NAMALWA (cell line): ENCODE results near the gene PTMA.
A peak's percentile ranks its signal among the peaks of the same experiment; 100 is the strongest.

Experiments used
- DNase-seq: peaks from one replicate; pipeline ENCODE4 v3.0.0-alpha.2; 2015; ENCODE audit warnings: low spot score

The PTMA gene

DNA sequence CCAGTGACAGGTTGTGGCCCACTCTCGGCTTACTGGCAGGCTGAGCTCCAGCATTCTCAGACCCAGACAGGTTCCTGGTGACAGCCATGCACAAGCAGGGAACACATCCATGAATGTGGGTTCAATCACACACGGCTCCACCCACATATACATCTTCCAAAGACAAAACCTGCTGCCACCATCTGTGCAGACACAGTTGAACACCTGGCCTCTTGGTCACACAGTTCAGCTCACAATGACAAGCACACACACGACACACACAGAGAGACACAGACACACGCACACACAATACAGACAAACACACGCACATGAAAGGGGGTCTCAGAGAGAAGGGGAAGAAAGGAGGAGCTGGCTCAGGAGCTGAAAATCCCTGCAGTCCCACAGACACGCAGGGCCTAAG, 32.1 kb upstream of the PTMA start:
- DNase-seq: peak; percentile 87

DNA sequence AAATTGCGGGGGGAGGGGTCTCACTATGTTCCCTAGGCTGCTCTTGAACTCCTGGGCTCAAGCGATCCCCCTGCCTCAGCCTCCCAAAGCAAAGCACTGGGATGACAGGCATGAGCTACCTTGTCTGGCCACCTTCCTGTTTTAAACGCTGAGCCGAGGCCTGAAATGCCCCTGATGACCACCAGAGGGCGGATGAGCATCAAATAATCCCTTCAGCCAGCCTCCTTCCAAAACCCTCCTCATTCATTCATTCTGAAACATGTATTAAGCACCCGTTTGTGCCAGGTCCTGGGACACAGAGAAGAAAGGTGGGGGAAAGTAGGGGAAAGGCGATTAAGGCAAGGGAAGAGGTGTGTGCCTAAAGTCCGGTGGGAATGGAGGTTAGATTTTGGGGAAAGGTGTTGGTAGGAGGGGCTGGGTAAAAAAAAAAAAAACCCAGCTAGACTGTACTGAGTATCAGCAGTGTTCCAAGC, 30.7 kb upstream of the PTMA start:
- DNase-seq: peak; percentile 93

DNA sequence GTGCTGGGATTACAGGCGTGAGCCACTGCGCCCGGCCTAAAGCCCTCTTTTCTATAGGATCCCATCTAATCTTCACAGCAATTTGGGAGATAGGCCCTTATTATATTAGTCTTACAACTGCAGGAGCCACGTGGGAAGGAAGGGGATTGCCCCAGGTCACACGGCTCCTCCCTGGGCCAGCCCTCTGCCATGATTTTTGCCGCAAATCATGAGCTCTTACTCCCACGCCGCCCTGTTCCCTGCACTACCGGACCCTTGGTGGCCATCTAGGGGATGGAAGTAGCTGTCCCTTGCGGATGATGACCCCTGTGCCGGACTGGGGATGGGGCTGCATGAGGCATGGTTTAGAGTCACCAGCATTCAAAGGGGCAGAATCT, 28.4 kb upstream of the PTMA start:
- DNase-seq: no peak

DNA sequence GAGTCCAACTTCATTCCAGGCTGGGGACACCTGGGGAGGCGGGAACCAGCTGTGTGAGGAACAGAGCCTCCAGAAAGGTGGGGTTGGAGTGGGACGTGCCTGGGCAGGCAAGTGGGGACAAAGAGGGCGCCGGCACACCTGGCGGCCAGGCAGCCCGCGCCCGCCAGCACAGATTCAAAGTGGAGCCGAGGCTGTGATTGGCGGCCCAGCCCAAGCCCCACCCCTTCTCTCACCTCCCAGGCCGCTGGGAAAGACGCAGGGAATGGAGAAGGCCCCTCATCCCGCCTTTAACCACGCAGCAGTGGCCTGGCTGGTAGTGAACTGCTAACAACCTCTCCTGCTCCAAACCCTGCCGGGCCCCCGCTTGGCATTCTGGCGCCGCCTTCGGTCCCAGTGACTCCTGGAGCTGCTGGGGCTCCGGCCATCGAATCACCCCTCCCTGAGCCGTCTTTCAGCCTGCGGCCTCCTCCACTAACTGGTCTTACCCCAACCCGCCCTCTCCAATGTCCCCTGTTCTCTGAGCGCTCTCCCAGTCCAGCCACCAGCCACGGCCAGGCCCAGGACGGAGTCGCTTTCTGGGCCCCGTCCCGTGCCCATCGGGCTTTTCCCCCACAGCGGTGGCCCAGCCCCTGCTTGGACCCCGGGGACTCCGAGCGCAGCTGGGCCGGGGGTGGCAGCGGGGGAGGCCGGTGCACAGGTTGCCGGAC, 27.9 kb upstream of the PTMA start:
- no peak for DNase-seq

DNA sequence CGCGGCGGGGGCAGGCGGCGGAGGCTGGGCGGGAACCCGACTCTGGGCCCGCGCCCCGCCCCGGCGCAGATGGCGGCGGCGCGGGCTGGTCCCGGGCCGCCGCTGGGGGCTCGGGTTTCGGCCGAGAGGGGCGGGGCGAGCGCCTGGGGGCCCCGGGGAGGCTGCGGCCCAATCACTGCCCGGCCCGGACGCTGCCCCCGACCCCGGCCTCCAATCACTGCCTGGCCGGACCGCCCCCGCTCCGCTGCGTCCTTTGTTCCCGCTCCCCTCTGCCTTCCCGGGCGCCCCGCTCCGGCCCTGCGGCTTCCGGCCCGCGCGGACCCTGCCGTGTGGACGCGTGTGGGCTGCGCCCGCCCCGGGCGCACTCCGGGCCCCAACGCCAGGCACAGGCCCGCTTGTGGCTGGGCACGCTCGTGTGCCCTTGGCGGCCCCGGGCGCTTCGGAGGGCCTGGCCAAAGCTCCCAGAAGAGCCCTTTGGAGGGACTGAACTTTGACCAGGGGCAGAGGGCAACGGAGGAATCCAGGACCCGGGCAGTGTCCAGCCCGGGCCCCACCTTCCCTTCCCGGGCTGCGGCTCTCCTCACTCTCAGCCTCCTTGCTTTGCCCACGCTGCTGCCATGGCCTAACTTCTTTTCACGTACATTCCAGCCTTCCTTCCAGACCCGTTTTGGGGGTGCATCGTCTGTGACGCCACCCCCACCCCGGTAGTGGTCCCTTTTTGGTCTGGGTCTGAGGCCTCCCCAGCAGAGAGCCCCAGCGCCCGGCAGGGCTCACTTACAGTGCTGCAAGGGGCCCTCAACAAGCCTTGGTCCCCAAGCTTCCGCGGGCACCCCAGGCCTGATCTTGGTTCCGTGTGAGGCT, 27.1 kb upstream of the PTMA start:
- DNase-seq: peak; percentile 70

DNA sequence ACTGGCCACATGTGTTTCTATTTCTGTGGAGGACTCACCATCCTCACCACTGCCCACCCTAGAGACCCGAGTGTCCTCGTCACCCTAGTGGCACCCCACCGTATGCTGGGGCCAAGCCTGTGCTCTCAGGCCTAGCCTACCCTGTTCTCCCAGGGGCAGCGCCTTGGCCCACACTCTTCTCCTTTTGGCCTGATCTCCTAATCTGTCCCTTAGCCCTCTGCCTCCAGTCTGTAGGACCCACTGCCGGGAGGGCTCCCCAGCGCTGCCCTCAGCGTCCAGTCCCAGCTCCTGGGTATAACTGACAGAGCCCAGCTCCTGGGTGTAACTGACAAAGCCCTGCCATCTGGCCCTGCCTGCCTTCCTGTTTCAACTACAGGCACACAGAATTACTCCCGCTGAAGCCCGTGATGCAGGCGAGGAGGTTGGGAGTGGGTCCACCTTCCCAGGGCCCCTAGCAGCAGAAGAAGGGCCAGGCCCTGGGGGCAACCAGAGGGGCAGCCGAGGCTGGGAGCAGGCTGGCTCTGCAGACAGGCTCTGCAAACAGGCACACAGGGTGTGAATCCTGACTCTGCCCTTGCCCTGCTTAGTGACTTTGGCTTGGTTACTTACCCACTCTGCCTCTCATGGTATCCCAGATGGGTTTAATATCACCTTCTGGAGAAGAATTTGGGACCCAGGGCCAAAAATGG, 25.6 kb upstream of the PTMA start:
- DNase-seq: peak; percentile 52

DNA sequence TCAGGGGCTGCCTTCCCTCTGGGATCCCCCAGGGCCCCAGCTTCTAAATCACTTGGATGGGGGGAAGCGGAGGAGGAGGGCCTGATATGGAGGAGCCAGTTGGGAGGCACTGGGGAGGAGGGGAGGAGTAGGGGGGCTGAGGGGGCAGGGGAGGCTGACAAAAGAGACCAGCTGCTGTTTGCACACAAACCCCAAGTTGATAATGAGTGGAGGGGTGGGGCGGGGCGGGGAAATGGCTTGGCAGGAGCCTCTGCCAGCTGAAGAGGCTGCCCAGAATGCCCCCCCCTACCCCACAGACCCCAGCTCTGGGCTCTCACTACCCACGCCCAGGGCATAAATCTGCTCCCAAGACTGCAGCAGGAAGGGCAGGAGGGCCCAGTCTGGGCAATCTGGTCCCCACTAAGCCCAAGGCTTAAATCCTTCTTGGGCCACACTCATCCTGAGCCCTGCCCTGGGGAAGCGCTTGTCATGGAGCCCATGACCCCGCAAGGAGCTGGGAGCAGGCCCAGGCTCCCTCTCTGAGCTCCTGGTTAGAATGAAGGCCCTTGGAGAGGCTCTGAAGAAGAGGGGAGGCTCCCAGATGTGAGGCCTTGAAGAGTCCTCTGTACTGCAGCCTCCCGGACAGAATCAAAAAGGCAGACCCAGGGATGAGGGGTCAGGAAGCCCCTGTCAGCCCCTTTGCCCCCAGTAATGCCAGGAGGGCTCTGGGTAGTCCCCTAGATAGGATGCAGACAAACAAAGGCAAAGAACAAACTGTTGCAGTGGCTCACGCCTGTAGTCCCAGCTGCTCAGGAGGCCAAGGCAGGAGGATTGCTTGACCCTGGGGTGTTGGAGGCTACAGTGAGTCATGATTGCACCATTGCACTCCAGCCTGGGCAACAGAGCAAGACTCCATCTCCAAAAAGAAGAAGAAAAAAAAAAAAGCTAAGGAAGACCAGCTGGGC, 24.8 kb upstream of the PTMA start:
- no peak for DNase-seq

DNA sequence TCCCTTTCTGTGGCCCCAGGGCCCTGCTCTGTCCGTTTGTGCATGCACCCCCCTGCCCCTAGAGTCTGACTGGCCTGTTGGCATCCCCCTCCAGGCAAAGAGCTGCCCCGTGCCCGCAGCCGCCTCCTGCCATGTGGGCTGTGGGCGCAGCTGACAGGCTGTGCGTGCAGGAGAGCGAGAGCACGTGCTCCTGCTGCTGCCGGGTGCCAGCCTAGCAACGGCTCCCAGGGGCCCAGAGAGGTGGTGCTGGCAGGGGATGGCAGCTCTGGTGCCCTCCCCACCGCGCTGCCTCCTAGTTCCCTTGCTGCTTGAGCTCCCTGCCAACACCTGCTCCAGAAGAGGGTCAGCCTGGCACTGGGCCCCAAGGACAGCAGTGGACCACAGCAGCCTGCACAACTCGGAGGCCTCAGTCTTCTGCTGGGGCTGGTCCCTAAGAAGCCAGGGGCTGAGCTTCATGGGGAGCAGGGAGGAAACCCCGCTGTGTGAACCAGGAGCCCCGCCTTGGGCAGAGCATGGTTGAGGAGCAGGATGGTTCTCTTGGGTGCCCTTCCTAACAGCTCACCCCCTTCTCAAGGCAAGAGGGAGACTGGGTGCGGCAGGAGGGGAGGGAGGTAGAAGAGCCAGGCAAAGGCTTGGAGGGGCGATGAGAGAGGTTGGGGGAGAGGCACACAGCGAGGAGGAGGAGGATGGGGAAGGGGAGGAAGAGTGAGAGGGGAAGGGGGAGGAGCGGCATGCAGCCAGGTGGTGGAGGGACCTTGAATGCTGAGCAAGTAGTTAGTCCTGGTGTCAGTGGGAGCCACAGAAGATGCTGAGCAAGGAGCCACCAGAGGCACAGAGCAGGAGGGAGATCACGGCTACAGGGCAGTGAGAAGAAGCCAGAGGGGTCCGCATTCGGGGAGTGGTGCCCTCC, 23.8 kb upstream of the PTMA start:
- peak; percentile 83 for DNase-seq

DNA sequence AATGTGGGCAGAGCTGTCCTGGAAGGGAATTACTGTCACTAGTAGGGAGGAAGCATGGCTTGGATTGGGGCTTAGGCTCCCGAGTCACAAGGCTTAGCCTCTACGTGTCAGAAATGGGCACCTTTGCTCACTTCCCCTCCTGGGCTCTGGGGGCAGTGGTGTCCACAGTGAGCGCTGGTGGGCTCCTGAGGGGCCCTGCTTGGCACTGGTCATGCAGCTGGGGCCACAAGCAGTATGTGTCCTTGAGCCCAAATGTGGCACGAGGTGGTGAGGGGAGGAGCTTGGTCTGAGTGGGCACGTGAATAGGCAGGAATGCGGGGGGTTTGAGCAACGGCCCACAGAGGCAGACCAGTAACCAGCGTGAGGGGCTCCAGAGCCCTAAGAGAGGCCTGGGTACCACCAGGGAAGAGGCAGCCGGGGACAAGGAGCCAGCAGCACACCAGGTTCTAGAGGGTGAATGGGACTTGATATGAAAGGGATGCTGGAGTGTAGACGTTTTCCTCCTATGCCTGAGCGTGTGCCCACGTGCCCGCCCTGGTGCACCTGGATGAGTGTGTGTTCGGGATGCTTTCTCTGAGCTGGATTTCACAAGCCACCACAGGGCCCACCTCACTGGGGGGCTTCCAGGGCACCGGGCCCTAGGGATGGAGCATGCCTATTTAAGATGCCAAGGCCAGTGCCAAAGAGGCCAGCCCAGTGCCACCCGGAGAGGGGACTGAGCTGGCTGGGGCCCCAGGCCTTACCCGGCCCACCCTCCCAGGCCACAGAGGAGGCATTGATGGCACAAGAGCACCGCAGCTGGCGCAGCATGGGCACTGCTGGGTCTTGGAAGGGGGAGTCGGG, 22.8 kb upstream of the PTMA start:
- peak; percentile 70 for DNase-seq

DNA sequence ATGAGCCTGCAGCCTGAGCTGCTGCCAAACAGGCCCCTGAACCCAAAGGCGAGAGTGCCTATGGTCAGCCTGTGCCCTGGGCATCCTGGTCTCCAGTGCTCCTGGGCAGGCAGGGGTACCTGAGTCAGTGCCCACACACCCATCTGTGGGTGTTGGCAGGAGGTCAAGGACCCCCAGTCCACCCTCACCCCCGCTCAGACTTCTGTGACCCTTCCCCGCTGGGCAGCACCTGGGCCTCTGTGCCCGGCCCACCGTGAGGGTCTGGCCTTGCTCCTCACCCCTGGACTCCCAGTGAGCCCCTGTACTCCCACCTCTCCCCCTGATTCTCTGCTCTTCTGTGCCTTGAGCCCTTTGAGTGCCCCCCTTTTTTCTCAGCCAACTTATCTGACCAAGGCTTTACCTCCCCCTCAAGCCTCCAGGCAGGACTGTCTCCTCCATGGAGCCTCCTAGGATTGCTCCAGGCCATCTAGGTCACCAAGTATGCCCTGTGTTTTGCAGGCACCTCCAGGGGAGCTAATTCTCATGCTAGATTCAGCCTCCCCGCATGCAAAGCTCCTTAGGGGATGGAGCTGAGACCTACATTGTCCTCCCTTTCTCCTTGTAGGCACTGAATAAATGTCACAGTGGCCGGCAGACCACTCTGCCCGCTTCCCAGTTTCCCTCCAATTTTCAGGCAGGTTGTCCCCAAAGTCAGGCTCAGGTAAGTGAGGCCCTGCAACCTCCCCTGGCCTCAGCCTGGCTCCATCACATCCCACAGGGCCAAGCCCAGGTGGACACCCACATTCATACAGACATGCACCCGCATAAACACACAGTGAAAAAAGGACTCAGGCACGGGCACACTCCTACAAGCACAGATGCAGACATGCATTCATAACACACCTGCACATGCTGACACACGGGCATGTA, 21.9 kb upstream of the PTMA start:
- DNase-seq: no peak

DNA sequence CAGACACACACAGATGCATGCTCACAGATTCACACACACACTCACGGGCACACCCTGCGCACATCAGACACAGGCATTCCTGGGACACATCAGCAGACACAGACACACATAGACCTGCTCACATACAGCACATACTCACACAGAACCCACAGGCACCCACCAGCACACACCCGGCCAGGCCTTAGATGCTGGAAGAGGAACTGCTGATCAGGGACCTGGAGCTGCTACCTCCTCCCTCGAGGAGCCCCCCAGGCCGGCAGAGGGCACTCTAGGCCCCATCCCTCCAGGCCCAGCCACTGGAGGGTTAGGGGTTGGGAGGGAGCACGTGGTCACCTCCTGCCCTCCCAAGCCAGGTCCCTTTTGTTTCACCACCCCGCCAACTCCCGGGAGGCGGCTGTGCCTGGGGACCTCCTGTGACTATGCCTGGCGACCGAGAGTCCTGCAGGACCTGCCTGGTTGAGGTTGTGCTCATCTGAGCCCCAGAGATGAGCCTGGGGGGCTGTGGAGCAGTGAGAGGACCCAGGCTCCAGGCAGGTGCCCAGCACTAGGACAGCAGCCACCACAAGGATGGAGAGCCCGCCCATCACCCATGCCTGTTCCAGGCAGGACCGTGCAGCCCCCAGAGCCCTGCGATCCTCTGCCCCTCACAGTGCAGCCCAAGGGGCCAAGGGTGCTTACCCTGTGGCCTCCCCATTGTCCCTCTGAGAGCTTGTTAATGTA, 21.0 kb upstream of the PTMA start:
- DNase-seq: peak; percentile 87

DNA sequence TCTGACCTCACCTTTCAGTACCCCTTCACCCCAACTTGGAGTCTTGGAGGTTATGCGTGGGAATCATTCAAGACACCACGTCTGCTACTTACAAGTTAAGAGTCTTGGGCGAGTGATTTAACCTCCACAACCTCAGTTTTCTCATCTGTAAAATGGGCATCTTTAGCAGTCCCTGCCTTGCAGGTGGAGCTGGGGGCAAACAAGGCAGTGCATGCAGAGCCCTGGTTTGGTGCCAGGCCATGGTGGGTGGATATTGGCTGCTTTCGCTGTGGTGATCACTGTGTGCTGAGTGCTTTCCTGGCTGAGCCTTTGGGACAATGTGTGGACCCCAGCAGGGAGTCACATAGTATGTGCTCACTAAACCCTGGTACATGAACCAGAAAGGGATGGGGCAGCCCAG, 20.4 kb upstream of the PTMA start:
- no peak for DNase-seq

DNA sequence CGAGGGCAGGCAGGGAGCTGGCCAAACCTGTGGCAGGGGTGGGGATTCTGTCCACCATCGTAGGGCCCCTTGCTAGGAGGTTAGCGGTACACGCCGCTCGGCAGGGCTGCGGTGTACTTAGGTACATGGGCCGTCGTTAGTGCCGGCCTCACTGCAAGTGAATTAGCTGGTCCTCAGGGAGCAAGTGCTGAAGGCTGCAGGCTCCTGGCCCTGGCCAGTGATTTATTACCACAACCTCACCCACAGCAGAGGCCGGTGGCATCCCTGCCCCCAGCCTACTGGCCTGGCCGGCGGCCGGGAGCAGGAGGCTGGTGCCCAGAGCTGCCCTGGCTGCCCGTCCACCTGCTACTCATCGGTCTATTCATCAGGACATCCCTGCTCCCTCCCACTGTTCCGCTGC, 19.6 kb upstream of the PTMA start:
- no peak for DNase-seq

DNA sequence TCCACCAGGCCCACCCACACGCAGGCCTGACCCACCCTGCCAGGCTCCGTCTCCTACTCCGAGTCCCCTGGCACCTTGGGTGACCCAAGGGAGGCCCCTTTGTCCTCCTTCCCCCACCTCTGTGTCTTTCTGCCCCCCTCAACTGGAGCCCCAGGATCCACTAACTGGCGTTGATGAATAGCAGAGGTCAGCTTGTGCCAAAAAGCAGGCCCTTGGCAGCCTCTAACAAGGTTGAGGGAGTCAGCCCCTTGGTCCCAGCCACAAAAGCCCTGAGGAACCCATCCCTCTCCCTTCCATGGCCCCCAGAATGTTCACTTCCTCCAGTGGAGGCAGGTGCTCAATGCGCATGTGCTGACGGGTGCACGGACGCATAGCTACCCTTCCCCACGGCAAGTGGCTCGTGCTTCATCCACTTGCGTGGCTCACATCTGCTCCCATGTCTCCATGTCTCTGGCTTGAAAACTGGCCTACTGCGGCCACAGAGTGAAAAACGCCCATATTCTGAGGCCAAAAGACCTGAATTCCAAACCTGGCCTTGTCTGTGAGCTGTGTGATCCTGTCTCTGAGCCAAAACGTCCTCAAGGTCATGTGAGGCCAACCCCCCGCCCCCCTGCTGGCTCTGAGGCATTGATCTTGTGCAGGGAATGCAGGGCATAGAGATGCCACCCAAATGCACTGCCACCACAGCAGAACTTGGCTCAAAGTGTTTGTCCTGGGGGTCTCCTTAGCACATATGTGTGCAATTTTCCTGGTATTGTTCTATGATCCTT, 19.0 kb upstream of the PTMA start:
- DNase-seq: no peak

DNA sequence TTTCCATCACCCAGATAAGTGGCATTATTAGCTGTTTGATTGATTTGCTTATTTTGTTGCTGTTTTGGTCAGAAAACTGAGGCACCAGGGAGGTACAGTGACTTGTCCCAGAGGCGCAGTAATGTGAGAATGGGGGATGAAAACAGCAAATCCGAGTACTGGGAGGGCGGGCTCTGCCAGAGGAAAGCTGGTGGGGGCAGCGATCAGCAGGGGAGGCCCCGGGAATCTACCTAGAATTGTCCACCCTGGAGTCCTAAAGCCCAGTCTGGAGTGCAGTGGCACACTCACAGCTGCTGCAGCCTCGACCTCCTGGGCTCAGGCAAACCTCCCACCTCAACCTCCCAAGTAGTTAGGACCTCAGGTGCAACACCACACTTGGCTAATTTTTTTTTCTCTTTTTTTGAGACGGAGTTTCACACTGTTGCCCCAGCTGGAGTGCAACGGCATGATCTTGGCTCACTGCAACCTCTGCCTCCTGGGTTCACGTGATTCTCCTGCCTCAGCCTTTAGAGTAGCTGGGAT, 17.0 kb upstream of the PTMA start:
- DNase-seq: no peak

DNA sequence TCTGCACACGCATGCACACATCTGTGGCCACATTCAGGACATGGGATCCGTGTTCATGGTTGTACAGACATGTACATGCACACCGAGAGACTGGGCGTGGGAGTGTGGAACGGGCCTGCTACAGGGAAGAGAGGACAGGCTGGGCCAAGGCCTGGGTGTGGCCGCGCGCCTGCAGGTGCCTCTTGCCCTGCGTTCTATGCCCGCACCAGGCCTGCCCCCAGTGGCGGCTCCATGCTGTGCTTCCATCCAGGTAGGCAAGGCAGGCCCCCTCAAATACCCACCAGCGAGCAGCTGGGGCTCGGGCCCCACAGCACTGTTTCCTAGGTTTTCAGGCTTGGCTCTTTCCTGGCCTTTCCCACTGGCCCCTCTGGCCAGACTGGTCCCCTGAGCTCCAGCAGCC, 15.5 kb upstream of the PTMA start:
- no peak for DNase-seq

DNA sequence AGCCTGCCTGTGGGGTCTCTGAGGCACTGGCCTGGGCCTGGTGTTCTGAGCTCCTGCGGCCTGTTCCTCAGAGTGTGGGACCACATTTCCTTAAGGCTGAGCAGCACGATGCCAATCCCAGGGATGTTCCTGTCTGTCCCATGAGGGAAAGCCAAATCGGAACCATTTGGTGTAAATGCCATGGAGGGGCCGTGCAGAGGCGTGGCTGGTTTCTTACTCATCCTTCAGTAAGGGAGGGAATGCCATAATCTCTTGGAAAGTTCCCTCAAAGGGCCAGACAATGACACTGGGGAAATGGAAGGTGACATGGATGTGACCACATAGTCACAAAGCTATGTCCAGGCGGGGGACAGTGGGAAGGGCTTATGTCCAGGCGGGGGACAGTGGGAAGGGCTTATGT, 14.4 kb upstream of the PTMA start:
- no peak for DNase-seq
